ENCODE results near the gene MAFG. TPM values are rescaled to one million over a fixed set of nuclear protein-coding genes. Genes with fewer than 3 reads are reported as not detected.
"Not testable (repeated sequence)": the region's sequence is repeated elsewhere in the genome, so short reads cannot be mapped to it uniquely, and the experiment has no call there.

MAFG gene
- total and polyA plus RNA-seq, 10 donors, result 3.2 to 41.4 (median 23.4) TPM

GRCh38 chr17:81920612-81921536, 6.7 kb downstream of the MAFG start:
- H3K9me3 ChIP-seq, result no peaks in the 10 kb centered on the region
- DNase-seq, result no peak
- intact Hi-C loops (cut with DNase I; ENCODE audit: low total_unique reads), result no loop called here
- WGBS, 5 donors, result 64 to 89% (median 78%) methylated on average over 21 to 33 of the region's 33 CpGs
- peaks cover 0 to 43% (median 20%) of the 10 kb centered on the region in 6 donors for H3K36me3 ChIP-seq
- no peaks in the 10 kb centered on the region for H3K27me3 ChIP-seq (replicated peaks in 1 of 7)
- H3K27ac ChIP-seq, result peak overlapping the region in 7 of 8 donors; percentile 0 to 98 (median 95)
- TF ChIP-seq POLR2A (IDR thresholded peaks at IDR 0.05) (no peak), POLR2AphosphoS5 (IDR thresholded peaks at IDR 0.05) (peak in 2 of 3 donors; percentile 30 to 36)
- peak overlapping the region in 1 of 8 donors; percentile 21 for H3K4me3 ChIP-seq
- H3K4me1 ChIP-seq, result peaks cover 36 to 97% (median 81%) of the 10 kb centered on the region in 6 donors

DNA sequence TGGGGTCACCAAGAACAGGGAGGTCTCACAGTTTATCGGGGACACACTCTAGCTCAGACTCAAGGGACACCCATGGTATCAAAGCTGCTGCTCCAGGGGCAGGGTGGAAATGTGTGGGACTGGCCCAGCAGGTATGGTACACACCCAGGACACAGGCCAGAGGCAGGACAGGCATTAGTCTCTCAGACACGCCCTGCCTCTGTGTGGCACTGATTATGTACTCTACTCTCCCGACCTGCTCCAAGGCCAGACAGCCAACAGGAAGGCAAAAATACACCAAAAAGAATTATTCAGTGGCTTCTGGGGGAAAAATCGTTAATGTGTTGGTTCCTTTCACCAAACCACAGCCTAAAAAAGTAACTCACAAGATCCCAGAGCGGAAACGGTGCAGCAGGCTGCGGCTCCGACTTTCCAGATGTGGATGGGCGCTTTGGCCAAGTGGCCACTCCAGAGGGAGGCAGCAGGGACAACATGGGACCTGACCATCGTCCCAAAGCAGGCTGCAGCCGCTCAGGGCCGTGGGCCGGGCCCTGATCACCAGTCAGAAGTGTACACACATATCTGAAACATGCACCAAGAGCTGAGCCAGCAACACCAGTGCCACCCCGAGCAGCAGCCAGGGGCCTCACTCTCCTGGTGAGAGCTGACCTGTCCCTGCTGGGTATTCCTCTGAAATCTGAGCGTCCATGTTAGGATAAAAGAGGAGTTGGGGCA, 8.5 kb downstream of the MAFG start:
- DNase-seq, result no peak
- intact Hi-C loops (cut with DNase I; ENCODE audit: low total_unique reads), result no loop called here
- Histone ChIP-seq H3K4me3 (peak overlapping the region in 1 of 8 donors; percentile 99), H3K27ac (peak overlapping the region in 3 of 8 donors; percentile 91 to 98 (median 92)), H3K27me3 (replicated peaks in 1 of 7) (no peaks in the 10 kb centered on the region), H3K9me3 (no peaks in the 10 kb centered on the region), H3K4me1 (peaks cover 22 to 88% (median 65%) of the 10 kb centered on the region in 6 donors), H3K36me3 (peaks cover 2 to 62% (median 38%) of the 10 kb centered on the region in 6 donors)
- 60 to 79% (median 61%) methylated on average over 14 to 15 of the region's 15 CpGs for WGBS, 5 donors
- TF ChIP-seq POLR2A (IDR thresholded peaks at IDR 0.05), result no peak
- no peak for TF ChIP-seq POLR2AphosphoS5 (IDR thresholded peaks at IDR 0.05)
- TF ChIP-seq, protein P1, sequence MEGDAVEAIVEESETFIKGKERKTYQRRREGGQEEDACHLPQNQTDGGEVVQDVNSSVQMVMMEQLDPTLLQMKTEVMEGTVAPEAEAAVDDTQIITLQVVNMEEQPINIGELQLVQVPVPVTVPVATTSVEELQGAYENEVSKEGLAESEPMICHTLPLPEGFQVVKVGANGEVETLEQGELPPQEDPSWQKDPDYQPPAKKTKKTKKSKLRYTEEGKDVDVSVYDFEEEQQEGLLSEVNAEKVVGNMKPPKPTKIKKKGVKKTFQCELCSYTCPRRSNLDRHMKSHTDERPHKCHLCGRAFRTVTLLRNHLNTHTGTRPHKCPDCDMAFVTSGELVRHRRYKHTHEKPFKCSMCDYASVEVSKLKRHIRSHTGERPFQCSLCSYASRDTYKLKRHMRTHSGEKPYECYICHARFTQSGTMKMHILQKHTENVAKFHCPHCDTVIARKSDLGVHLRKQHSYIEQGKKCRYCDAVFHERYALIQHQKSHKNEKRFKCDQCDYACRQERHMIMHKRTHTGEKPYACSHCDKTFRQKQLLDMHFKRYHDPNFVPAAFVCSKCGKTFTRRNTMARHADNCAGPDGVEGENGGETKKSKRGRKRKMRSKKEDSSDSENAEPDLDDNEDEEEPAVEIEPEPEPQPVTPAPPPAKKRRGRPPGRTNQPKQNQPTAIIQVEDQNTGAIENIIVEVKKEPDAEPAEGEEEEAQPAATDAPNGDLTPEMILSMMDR (IDR thresholded peaks at IDR 0.05 in 8 of 11, conservative IDR thresholded peaks at IDR 0.05 in 3 of 11), result no peak

DNA sequence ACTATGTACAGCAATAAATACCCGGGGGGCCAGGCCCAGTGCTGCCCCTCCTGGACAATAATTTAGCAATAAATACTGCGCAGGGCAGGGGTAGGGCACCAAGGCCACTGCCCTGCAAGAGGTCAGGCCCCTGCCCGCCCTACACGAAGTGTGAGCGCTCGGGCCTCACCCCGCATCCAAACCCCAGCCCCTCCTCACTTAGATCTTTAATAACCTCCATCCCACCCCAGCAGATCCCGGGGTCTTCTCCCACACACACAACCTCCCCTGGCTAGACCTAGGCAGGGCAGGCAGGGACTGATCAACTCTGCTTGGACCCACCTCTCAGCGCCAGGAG, 9.2 kb downstream of the MAFG start:
- intact Hi-C loops (cut with DNase I; ENCODE audit: low total_unique reads); H3K27me3 ChIP-seq (replicated peaks in 1 of 7); DNase-seq; H3K9me3 ChIP-seq: not testable (repeated sequence)
- Histone ChIP-seq H3K4me3 (peak overlapping the region in 7 of 8 donors; percentile 70 to 99 (median 95)), H3K4me1 (peaks cover 15 to 81% (median 58%) of the 10 kb centered on the region in 6 donors), H3K36me3 (peaks cover 2 to 69% (median 45%) of the 10 kb centered on the region in 6 donors), H3K27ac (peak overlapping the region; percentile 61 to 98 (median 84))
- 30 to 52% (median 38%) methylated on average over 9 of the region's 9 CpGs for WGBS, 5 donors

- H3K36me3 ChIP-seq, result peaks cover 2 to 71% (median 49%) of the 10 kb centered on the region in 6 donors
- H3K4me1 ChIP-seq, result peaks cover 14 to 76% (median 53%) of the 10 kb centered on the region in 6 donors
- peak; percentile 94 to 96 (median 95) for TF ChIP-seq POLR2AphosphoS5 (IDR thresholded peaks at IDR 0.05)
- TF ChIP-seq POLR2A (IDR thresholded peaks at IDR 0.05), result peak in 1 of 3 donors; percentile 78
- TF ChIP-seq, protein P1 (IDR thresholded peaks at IDR 0.05 in 8 of 11, conservative IDR thresholded peaks at IDR 0.05 in 3 of 11), result peak in 2 of 11 experiments; percentile 14 to 19
- no peaks in the 10 kb centered on the region for H3K9me3 ChIP-seq
- intact Hi-C loops (cut with DNase I; ENCODE audit: low total_unique reads), result no loop called here
- H3K27ac ChIP-seq, result peak within 1 kb of the TSS; percentile 61 to 98 (median 84)
- WGBS, 5 donors, result 0 to 1% (median 1%) methylated on average over 24 to 94 of the region's 94 CpGs
- peak within 1 kb of the TSS; percentile 70 to 99 (median 95) for H3K4me3 ChIP-seq
- DNase-seq, result peak; percentile 94
- H3K27me3 ChIP-seq (replicated peaks in 1 of 7), result no peaks in the 10 kb centered on the region
These were observed 9.8 kb downstream of the MAFG start, which contains the start of gene SIRT7 for GRCh38 chr17:81917565-81918332. SIRT7 (minus strand) TSS chr17:81918176; CDS start chr17:81918131, 45 bp downstream.
